Activated CD8-positive, alpha-beta memory T cell treated with anti-CD3 and anti-CD28 coated beads, Interleukin-2, amount 50 U/mL, for 24 hours (primary cell): ENCODE data around the gene GIGYF2.

ENCODE experiments used
- DNase-seq: peaks from one replicate; pipeline ENCODE4 v3.0.0-alpha.2; 2020; ENCODE audit errors: extremely low read depth

The GIGYF2 gene

GRCh38 chr2:232869138-232870017 lies 172.2 kb downstream of the GIGYF2 start:
- DNase-seq: no peak

- DNase-seq: no peak
Measured at GRCh38 chr2:232870018-232870765, 173.1 kb downstream of the GIGYF2 start, which contains the start of gene SNORC. Gene SNORC (plus strand): TSS chr2:232870264. CDS start chr2:232870342, 78 bp downstream.

GRCh38 chr2:232870766-232871371 lies 173.7 kb downstream of the GIGYF2 start:
- DNase-seq: no peak

- no peak for DNase-seq
Measured at GRCh38 chr2:232871418-232871834, 174.3 kb downstream of the GIGYF2 start.

- no peak for DNase-seq
Measured at GRCh38 chr2:232871835-232872736, 175.0 kb downstream of the GIGYF2 start.

GRCh38 chr2:232872826-232873225 lies 175.7 kb downstream of the GIGYF2 start:
- DNase-seq: no peak

- DNase-seq: no peak
Measured at GRCh38 chr2:232873292-232873908, 176.3 kb downstream of the GIGYF2 start.

- no peak for DNase-seq
Measured at GRCh38 chr2:232873909-232874641, 176.9 kb downstream of the GIGYF2 start.

- DNase-seq: no peak
Measured at GRCh38 chr2:232874677-232875223, 177.6 kb downstream of the GIGYF2 start.

- DNase-seq: no peak
Measured at GRCh38 chr2:232875256-232876121, 178.4 kb downstream of the GIGYF2 start.

- DNase-seq: no peak
Measured at GRCh38 chr2:232876161-232876977, 179.2 kb downstream of the GIGYF2 start.

GRCh38 chr2:232876978-232877441 lies 179.9 kb downstream of the GIGYF2 start:
- DNase-seq: no peak

- no peak for DNase-seq
Measured at GRCh38 chr2:232877940-232878511, 180.9 kb downstream of the GIGYF2 start.

GRCh38 chr2:232878855-232879617 lies 181.9 kb downstream of the GIGYF2 start:
- no peak for DNase-seq

GRCh38 chr2:232879618-232880494 lies 182.7 kb downstream of the GIGYF2 start:
- DNase-seq: no peak
